Tibial nerve (tissue), 4 donors: Measurements from ENCODE around the gene CD200. TPM values are rescaled to one million over a fixed set of nuclear protein-coding genes. Genes with fewer than 3 reads are reported as not detected.

Source experiments
- DNase-seq, 2 donors: peaks; one replicate each; pipeline ENCODE4 v3.0.0-alpha.2; 2019; ENCODE audit warnings: low spot score in 2 of 2
- H3K27ac ChIP-seq, 4 donors: fragments of 200-600 bp; sonication (generic) in 3 of 4; one replicate each; pipeline ENCODE4 v1.5.1; 2017 to 2019; ENCODE audit warnings: mild to moderate bottlenecking in 1 of 4
- H3K27me3 ChIP-seq, 2 donors: fragments of 200-600 bp; sonication (generic) in 1 of 2; one replicate each; pipeline versions ENCODE4 v1.5.1 to v1.6.0; 2017 to 2019
- H3K36me3 ChIP-seq, 3 donors: fragments of 200-600 bp; sonication (generic); one replicate each; pipeline ENCODE4 v1.5.1; 2018 to 2019
- H3K4me1 ChIP-seq, 4 donors: fragments of 200-600 bp; sonication (generic) in 3 of 4; one replicate each; pipeline ENCODE4 v1.5.1; 2017 to 2019
- H3K4me3 ChIP-seq, 4 donors: fragments of 200-600 bp; sonication (generic) in 3 of 4; one replicate each; pipeline ENCODE4 v1.5.1; 2017 to 2019; ENCODE audit warnings: mild to moderate bottlenecking in 1 of 4, moderate library complexity in 1 of 4
- H3K9me3 ChIP-seq, 4 donors: fragments of 200-600 bp; sonication (generic) in 3 of 4; one replicate each; pipeline ENCODE4 v1.5.1; 2017 to 2019
- CTCF ChIP-seq, 5 experiments: fragments of 200-600 bp in 3 of 5; fragments of 450-650 bp in 2 of 5; sonication (generic) in 3 of 5; IDR thresholded peaks; one replicate each; pipeline ENCODE4 v1.5.1; 2016 to 2019; ENCODE audit warnings: antibody characterized with exemption in 5 of 5, mild to moderate bottlenecking in 3 of 5, moderate library complexity in 2 of 5
- EP300 ChIP-seq, 2 donors: sonication (generic); formaldehyde crosslinking; IDR thresholded peaks; one replicate each; pipeline ENCODE4 v1.6.1; 2017; ENCODE audit warnings: antibody characterized with exemption in 2 of 2, mild to moderate bottlenecking in 1 of 2
- POLR2A ChIP-seq, 2 donors: fragments of 450-650 bp; IDR thresholded peaks; one replicate each; pipeline ENCODE4 v1.6.1; 2017; ENCODE audit warnings: antibody characterized with exemption in 2 of 2, mild to moderate bottlenecking in 2 of 2, moderate library complexity in 2 of 2
- WGBS, 2 donors: methylation state at CpG; one replicate each; pipeline ENCODE4 v1.1.5; 2018; 5-methylcytosine and 5-hydroxymethylcytosine counted together
- total RNA-seq, 4 donors: library from RNA; depleted of rRNA; stranded (reverse); fragments of >200 nt; gene quantifications; one replicate each; pipeline ENCODE4 v1.1.0, GENCODE V29; 2016

Gene CD200
- total RNA-seq, 4 donors from 2014 or later = 4.5 to 12.6 (median 8.7) TPM

DNA sequence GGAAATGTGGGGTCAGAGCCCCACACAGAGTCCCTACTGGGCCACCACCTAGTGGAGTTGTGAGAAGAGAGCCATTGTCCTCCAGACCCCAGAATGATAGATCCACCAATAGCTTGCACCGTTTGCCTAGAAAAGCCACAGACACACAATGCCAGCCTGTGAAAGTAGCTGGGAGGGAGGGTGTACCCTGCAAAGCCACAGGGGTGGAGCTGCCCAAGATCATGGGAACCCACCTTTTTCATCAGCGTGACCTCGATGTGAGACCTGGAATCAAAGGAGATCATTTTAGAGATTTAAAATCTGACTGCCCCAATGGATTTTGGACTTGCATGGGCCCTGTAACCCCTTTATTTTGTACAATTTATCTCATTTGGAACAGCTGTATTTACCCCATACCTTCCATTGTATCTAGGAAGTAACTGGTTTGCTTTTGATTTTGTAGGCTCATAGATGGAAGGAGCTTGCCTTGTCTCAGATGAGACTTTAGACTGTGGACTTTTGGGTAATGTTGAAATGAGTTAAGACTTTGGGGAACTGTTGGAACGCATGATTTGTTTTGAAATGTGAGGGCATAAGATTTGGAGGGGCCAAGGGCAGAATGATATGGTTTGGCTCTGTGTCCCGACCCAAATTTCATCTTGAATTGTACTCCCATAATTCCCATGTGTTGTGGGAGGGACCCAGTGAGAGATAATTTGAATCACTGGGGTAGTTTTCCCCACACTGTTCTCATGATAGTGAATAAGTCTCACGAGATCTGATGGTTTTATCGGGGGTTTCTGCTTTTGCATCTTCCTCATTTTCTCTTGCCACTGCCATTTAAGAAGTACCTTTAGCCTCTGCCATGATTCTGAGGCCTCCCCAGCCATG, 49.0 kb downstream of the CD200 start:
- DNase-seq = no peak
- Histone ChIP-seq H3K4me1 (peaks cover 0 to 26% (median 9%) of the 10 kb centered on the region in 4 donors), H3K36me3 (no peaks in the 10 kb centered on the region), H3K27me3 (no peaks in the 10 kb centered on the region), H3K9me3 (no peaks in the 10 kb centered on the region), H3K27ac (no peak overlapping the region), H3K4me3 (no peak overlapping the region)
- TF ChIP-seq EP300 (IDR thresholded peaks at IDR 0.05) (no peak), CTCF (IDR thresholded peaks at IDR 0.05) (no peak), POLR2A (IDR thresholded peaks at IDR 0.05) (no peak)
- 89 to 93% methylated on average over 7 of the region's 7 CpGs for WGBS, 2 donors

- no peak for TF ChIP-seq POLR2A (IDR thresholded peaks at IDR 0.05)
- TF ChIP-seq EP300 (IDR thresholded peaks at IDR 0.05) = no peak
- TF ChIP-seq CTCF (IDR thresholded peaks at IDR 0.05) = no peak
- Histone ChIP-seq H3K4me1 (peaks cover 0 to 18% (median 9%) of the 10 kb centered on the region in 4 donors), H3K4me3 (no peak overlapping the region), H3K36me3 (no peaks in the 10 kb centered on the region), H3K9me3 (no peaks in the 10 kb centered on the region), H3K27ac (no peak overlapping the region), H3K27me3 (no peaks in the 10 kb centered on the region)
- DNase-seq = no peak
- WGBS, 2 donors = 89 to 90% methylated on average over 7 of the region's 7 CpGs
Observed at GRCh38 chr3:112382543-112383160, 49.7 kb downstream of the CD200 start.

GRCh38 chr3:112384769-112385168, 51.8 kb downstream of the CD200 start:
- Histone ChIP-seq H3K36me3 (no peaks in the 10 kb centered on the region), H3K4me1 (peaks cover 0 to under 1% (median 0%) of the 10 kb centered on the region in 4 donors), H3K9me3 (no peaks in the 10 kb centered on the region), H3K4me3 (no peak overlapping the region), H3K27me3 (no peaks in the 10 kb centered on the region), H3K27ac (no peak overlapping the region)
- TF ChIP-seq EP300 (IDR thresholded peaks at IDR 0.05) (no peak), POLR2A (IDR thresholded peaks at IDR 0.05) (no peak), CTCF (IDR thresholded peaks at IDR 0.05) (no peak)
- no peak for DNase-seq

DNA sequence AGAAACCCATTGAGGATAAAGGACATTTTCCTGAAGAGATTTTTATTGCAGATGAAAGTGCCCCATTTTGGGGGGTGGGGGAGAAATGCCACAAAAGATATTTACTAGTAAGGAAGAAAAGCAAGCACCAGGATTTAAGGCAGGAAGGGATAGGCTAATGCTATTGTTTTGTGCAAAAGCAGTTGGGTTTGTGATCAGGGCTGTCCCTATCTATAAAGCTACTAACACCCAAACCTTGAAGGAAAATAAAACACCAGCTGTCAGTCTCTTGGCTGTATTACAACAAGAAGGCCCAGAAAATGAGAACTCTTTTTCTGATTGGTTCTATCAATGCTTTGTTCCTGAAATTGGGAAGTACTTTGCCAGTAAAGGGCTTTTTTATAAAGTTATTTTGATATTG, 56.0 kb downstream of the CD200 start:
- no peak for DNase-seq
- H3K27me3 ChIP-seq = no peaks in the 10 kb centered on the region
- no peak for TF ChIP-seq EP300 (IDR thresholded peaks at IDR 0.05)
- no peak for TF ChIP-seq POLR2A (IDR thresholded peaks at IDR 0.05)
- TF ChIP-seq CTCF (IDR thresholded peaks at IDR 0.05) = no peak

GRCh38 chr3:112389961-112390360, 57.0 kb downstream of the CD200 start:
- no peak overlapping the region for H3K4me3 ChIP-seq
- no peaks in the 10 kb centered on the region for H3K36me3 ChIP-seq
- no peak for DNase-seq
- peaks cover 0 to 42% (median 16%) of the 10 kb centered on the region in 4 donors for H3K4me1 ChIP-seq
- H3K9me3 ChIP-seq = no peaks in the 10 kb centered on the region
- no peak for TF ChIP-seq POLR2A (IDR thresholded peaks at IDR 0.05)
- TF ChIP-seq CTCF (IDR thresholded peaks at IDR 0.05) = no peak
- TF ChIP-seq EP300 (IDR thresholded peaks at IDR 0.05) = no peak
- no peaks in the 10 kb centered on the region for H3K27me3 ChIP-seq
- peak overlapping the region in 3 of 4 donors; percentile 48 to 94 (median 89) for H3K27ac ChIP-seq

More for the DNA sequence above, 56.0 kb downstream of the CD200 start:
- no peak overlapping the region for H3K4me3 ChIP-seq
- peaks cover 0 to 32% (median 11%) of the 10 kb centered on the region in 4 donors for H3K4me1 ChIP-seq
- no peaks in the 10 kb centered on the region for H3K36me3 ChIP-seq
- no peaks in the 10 kb centered on the region for H3K9me3 ChIP-seq
- H3K27ac ChIP-seq = peak overlapping the region in 3 of 4 donors; percentile 7 to 94 (median 89)
